T-helper 2 cell (primary cell): ENCODE data around the gene OR2T10.
"Not testable (repeated sequence)": the region's sequence is repeated elsewhere in the genome, so short reads cannot be mapped to it uniquely, and the experiment has no call there.

Source experiments
- DNase-seq, 5 experiments: peaks; one replicate each; pipeline versions ENCODE4 v3.0.0 to v3.0.0-alpha.2; 2012 to 2022

OR2T10 gene

DNA sequence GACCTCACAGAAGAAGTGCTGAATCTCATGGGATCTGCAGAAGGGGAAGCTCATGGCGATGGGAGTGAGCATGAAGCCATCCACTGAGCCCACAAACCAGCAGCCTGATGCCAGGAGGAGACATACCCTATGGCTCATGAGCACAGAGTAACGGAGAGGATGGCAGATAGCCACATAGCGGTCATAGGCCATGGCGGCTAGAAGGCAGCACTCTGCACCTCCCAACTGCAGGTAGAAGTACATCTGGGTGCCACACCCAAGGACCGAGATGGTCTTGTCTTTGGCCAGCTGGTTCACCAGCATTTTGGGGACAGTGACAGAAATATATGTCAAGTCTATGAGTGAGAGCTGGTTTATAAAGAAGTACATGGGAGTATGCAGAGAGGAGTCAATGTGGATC lies 4.3 kb downstream of the OR2T10 start:
- no peak for DNase-seq

DNA sequence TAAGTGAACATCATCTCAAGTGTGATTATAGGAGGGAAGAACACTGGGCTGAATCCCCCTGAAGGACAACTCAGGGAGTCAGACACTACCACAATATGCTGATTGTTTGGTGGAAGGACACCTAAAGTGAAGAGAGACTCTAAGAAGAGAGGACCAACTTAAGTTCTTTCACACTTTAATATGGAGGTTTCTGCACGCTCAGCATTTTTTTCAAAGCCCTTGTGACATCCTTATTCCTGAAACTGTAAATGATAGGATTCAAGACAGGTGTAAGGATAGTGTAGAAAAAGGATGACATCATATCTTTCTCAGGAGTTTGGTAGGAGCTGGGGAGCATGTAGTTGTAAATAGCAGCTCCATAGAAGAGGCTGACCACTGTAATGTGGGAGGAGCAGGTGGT lies 4.8 kb downstream of the OR2T10 start:
- no peak for DNase-seq

- DNase-seq: no peak
Measured at GRCh38 chr1:248590055-248590454, 7.4 kb downstream of the OR2T10 start.

DNA sequence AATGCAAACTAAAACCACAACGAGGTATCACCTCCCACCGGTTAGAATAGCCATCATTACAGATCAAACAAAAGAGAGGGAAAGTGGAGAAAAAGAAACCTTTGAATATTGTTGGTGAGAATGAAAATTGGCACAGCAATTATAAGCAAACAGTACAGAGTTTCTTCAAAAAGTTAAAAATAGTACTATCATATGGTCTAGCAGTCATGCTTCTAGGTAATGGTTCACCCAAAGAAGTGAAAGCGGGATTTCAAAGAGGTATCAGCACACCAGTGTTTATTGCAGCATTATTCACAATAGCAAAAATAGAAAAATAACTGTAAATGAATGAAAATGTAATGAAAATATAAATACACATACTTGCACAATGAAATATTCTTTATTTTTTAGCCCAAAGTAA lies 8.2 kb downstream of the OR2T10 start:
- DNase-seq: no peak

- DNase-seq: peak in 1 of 5 experiments; percentile 51
Measured at GRCh38 chr1:248585266-248585665, 12.2 kb downstream of the OR2T10 start.

GRCh38 chr1:248576260-248576980 lies 21.1 kb downstream of the OR2T10 start:
- DNase-seq: no peak

GRCh38 chr1:248574657-248575056 lies 22.8 kb downstream of the OR2T10 start, which contains the start of gene OR2T34:
Gene OR2T34 (minus strand): TSS chr1:248574757. CDS start chr1:248574757, 0 bp downstream.
- not testable (repeated sequence) for DNase-seq

DNA sequence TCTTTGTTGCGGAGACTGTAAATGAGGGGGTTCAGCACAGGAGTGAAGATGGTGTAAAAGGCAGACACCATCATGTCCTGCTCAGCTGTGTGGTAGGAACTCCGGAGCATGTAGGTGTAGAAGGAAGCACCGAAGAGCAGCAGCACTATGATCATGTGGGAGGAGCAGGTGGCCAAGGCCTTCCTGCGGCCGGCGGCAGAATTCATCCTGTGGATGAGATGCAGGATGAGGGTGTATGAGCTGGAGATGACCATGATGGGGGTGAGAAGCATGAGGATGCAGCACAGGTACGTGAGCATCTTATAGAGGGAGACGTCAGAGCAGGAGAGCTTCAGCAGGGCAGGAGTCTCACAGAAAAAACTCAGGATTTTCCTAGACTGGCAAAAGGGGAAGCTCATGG lies 23.6 kb downstream of the OR2T10 start:
- DNase-seq: not testable (repeated sequence)

DNA sequence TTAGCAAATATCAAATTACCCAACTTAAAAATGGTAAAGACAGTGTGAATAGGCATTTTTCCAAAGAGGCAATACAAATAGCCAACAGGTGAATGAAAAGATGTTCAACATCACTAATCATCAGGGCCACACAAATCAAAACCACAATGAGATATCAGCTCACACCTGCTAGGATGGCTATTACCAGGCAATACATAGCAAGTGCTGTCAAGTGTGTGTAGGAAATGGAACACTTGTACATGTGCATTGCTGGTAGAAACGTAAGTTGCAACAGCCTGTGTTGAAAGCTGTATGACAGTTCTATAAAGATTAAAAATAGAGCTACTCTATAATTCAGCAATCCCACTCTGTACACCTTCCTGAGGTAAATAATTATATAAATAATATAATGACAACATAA lies 25.5 kb downstream of the OR2T10 start:
- not testable (repeated sequence) for DNase-seq

GRCh38 chr1:248570811-248571210 lies 26.7 kb downstream of the OR2T10 start:
- DNase-seq: not testable (repeated sequence)

- DNase-seq: not testable (repeated sequence)
Measured at GRCh38 chr1:248569049-248569448, 28.5 kb downstream of the OR2T10 start.

DNA sequence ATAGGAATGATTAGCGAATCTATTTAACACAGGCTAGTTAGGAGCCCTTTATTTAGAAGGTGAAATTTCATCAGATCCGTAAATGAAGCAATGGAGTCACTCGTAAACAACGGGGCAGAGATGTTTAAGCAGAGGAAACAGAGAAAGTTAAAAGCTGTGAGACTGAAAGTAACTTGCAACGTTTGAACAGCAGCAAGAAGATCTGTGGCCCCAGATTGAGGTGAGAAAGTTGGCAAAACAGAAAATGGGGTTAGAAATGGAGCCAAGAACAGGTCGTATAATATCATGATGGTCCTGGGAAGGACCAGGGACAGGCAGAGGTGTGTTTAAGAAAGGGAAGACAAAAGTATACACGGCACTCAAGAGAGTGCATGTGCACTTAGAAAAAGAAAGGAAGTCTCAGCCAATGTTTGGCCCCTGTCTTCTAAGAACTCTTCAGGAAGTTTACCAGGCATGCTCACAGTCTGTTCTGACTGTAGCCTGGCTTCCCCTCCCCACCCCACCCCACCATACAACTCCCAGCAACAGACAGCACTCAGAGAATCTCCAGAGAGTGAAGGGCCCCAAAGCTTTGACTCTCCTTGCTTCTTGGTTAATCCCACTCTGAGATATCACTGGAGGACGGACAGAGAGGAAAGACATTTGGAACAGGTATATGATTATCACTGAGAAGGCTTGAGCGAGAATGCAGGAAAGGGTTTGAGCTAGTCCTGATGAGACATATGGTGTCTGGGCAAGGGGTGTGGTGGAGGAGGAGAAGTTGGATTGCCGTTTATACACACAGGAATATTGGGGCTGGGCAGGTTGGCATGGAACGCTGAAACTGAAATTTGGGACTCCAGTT lies 31.7 kb downstream of the OR2T10 start:
- DNase-seq: peak in 1 of 5 experiments; percentile 73

DNA sequence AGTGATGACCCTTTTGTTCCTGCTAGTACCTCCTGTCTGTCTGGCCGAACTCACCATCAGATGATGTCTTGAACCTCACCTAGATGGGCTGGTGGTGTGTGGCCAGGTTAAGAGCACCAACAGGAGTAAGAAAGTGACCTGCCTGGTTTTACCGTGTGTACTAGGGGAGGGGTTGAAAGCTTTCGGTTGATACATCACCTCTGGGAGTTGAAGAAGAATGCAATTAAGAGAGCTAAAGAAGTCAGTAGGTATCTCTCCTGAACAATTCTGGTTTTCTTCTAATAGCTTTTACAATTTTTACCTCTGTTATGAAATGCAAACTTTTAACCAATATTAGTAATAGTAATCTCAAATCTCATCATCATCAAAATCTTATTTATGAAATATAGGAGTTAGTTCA lies 34.8 kb downstream of the OR2T10 start, which contains the start of gene OR2T29:
OR2T29 (minus strand) TSS at position 101 of the 400 bp plus-strand sequence. CDS start 3,281 bp downstream, outside the sequence.
- DNase-seq: not testable (repeated sequence)

DNA sequence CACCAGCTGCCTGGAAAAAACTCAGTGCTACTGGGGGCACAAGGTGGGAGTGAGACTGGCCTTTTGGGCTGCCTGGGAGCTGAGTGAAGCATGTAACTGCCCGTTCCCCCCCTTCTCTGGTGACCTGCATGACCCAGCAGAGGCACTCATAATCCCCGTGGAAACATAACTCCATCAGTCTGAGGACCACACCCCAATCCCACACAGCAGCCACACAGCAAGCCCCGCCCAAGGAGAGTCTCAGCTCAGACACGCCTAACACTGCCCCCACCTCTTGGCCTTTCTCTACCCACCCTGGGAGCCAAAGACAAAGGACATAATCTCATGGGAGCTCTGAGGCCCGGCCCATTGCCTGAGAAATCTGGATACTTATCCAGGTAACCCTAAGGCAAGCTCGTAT lies 46.5 kb downstream of the OR2T10 start:
- DNase-seq: not testable (repeated sequence)

GRCh38 chr1:248547383-248547782 lies 50.1 kb downstream of the OR2T10 start:
- not testable (repeated sequence) for DNase-seq
